ENCODE measurements around the gene DLG2. TPM values are rescaled to one million over a fixed set of nuclear protein-coding genes. Genes with fewer than 3 reads are reported as not detected.
A peak's percentile ranks its signal among the peaks of the same experiment; 100 is the strongest.

The DLG2 gene
- total RNA-seq, 1 donor from 2014 or later = 0.26 TPM

DNA sequence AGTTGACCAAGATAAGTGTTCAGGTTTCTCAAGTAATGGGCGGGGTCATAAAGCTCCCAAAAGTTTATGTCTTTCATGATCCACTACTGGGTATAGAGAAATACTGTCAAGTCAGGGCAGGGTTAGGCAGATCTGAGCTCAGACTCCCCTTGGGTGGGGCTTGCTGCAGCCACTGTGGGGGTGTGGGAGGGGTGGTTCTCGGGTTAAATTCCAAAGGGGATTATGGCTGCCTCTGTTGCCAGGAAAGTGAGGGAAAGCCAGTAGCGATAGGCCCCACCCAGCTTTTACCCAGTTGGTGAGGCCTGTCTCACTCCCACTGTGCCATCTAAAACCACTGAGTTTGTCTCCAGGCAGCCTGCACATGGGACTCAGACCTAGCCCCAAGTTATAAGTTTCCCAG is 37.8 kb downstream of the DLG2 start:
- TF ChIP-seq, protein P1, sequence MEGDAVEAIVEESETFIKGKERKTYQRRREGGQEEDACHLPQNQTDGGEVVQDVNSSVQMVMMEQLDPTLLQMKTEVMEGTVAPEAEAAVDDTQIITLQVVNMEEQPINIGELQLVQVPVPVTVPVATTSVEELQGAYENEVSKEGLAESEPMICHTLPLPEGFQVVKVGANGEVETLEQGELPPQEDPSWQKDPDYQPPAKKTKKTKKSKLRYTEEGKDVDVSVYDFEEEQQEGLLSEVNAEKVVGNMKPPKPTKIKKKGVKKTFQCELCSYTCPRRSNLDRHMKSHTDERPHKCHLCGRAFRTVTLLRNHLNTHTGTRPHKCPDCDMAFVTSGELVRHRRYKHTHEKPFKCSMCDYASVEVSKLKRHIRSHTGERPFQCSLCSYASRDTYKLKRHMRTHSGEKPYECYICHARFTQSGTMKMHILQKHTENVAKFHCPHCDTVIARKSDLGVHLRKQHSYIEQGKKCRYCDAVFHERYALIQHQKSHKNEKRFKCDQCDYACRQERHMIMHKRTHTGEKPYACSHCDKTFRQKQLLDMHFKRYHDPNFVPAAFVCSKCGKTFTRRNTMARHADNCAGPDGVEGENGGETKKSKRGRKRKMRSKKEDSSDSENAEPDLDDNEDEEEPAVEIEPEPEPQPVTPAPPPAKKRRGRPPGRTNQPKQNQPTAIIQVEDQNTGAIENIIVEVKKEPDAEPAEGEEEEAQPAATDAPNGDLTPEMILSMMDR (IDR thresholded peaks at IDR 0.05; ENCODE audit: insufficient read depth, low read length, severe bottlenecking) = no peak
- Histone ChIP-seq H3K27me3 (ENCODE audit: control insufficient read depth, insufficient read depth, low read length) (no peaks in the 10 kb centered on the region), H3K36me3 (ENCODE audit: control insufficient read depth, insufficient read depth, low read length) (no peaks in the 10 kb centered on the region), H3K4me3 (ENCODE audit: low read depth, low read length) (no peak overlapping the region)
- DNase-seq (ENCODE audit: low read depth) (peak; percentile 12), FAIRE-seq (no peak)

DNA sequence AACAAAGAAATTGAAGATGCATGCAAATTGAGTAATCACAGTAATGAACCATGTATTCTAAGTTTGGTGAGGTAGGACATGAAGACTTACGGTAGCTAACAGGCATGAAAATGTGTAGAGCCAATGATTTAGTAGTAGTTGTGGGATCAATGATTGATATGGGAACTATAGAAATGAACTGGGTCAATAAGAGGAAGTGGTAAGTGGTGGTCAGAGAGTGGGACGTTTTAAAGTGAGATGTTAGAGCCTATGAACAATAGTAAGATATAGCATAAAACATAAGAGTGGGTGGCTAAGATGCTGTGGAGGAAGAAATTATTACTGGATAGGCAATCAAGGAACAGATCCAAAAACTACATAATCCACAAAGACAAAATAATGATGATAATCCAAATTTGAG is 45.0 kb downstream of the DLG2 start:
- no peak overlapping the region for H3K4me3 ChIP-seq (ENCODE audit: low read depth, low read length)
- FAIRE-seq (no peak), DNase-seq (ENCODE audit: low read depth) (no peak)
- no peaks in the 10 kb centered on the region for H3K27me3 ChIP-seq (ENCODE audit: control insufficient read depth, insufficient read depth, low read length)
- TF ChIP-seq, protein P1 (IDR thresholded peaks at IDR 0.05; ENCODE audit: insufficient read depth, low read length, severe bottlenecking) = no peak
- H3K36me3 ChIP-seq (ENCODE audit: control insufficient read depth, insufficient read depth, low read length) = no peaks in the 10 kb centered on the region

DNA sequence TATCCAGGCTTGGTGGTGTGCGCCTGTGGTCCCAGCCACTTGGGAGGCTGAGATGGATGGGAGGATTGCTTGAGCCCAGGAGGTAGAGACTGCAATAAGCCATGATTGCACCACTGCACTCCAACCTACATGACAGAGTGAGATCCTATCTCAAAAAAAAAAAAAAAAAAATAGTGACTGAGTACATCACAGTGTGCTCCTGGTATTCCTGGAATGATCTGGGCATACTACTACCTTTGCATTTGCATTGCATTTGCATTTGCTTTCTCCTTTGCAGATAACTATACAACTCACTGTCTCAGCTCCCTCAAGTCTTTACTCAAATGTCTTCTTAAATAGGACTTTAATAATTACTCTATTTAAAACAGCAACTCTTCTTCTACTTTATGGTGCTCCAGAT is 51.8 kb downstream of the DLG2 start:
- H3K36me3 ChIP-seq (ENCODE audit: control insufficient read depth, insufficient read depth, low read length) = no peaks in the 10 kb centered on the region
- FAIRE-seq = no peak
- no peaks in the 10 kb centered on the region for H3K27me3 ChIP-seq (ENCODE audit: control insufficient read depth, insufficient read depth, low read length)
- no peak for DNase-seq (ENCODE audit: low read depth)
- no peak overlapping the region for H3K4me3 ChIP-seq (ENCODE audit: low read depth, low read length)
- TF ChIP-seq, protein P1 (IDR thresholded peaks at IDR 0.05; ENCODE audit: insufficient read depth, low read length, severe bottlenecking) = no peak

DNA sequence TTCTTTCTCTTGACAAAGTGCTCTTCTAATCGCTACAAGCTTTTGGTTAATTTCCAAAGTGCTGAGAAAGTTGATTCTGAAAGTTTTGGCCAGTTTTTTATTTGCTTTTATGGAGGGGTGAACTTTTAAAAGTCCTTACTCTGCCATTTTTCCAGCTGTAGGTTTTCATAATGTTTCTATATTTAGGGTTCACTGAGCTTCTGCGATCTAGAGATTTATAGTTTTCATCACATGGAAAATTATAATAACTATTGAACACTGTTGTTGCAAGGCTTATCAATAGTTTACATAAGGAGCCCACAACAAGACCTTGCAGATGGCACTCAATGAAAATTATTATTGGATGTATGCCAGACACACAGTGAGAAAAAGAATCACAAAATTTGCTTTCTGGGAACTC is 55.1 kb downstream of the DLG2 start:
- Histone ChIP-seq H3K36me3 (ENCODE audit: control insufficient read depth, insufficient read depth, low read length) (no peaks in the 10 kb centered on the region), H3K4me3 (ENCODE audit: low read depth, low read length) (no peak overlapping the region), H3K27me3 (ENCODE audit: control insufficient read depth, insufficient read depth, low read length) (no peaks in the 10 kb centered on the region)
- FAIRE-seq (no peak), DNase-seq (ENCODE audit: low read depth) (no peak)
- TF ChIP-seq, protein P1 (IDR thresholded peaks at IDR 0.05; ENCODE audit: insufficient read depth, low read length, severe bottlenecking) = no peak

DNA sequence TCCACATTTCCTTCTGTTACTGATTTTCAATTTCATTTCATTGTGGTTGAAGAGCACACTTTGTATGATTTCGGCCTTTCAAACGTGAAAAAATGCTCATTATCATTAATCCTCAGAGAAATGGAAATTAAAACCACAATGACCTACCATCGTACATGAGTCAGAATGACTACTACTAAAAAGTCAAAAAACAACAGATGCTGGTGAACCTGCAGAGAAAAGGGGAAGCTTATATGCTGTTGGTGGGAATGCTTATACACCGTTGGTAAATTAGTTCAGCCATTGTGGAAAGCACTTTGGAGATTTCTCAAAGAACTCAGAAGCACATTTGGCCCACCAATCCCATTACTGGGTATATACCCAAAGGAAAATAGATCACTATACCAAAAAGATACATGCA is 57.6 kb downstream of the DLG2 start:
- no peaks in the 10 kb centered on the region for H3K27me3 ChIP-seq (ENCODE audit: control insufficient read depth, insufficient read depth, low read length)
- FAIRE-seq (no peak), DNase-seq (ENCODE audit: low read depth) (no peak)
- H3K4me3 ChIP-seq (ENCODE audit: low read depth, low read length) = no peak overlapping the region
- TF ChIP-seq, protein P1 (IDR thresholded peaks at IDR 0.05; ENCODE audit: insufficient read depth, low read length, severe bottlenecking) = no peak
- H3K36me3 ChIP-seq (ENCODE audit: control insufficient read depth, insufficient read depth, low read length) = no peaks in the 10 kb centered on the region

DNA sequence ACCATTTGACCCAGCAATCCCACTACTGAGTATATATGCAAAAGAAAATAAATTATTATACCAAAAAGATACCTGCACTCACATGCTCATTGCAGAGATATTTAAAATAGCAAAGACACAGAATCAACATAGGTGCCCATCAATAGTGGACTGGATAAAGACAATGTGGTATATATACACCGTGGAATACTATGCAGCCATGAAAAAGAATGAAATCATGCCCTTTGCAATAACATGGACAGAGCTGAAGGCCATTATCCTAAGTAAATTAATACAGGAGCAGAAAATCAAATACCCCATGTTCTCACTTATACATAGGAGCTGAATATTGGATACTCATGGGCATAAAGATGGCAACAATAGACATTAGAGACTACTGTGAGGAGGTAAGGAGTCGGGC is 68.7 kb downstream of the DLG2 start:
- DNase-seq (ENCODE audit: low read depth) (no peak), FAIRE-seq (no peak)
- TF ChIP-seq, protein P1 (IDR thresholded peaks at IDR 0.05; ENCODE audit: insufficient read depth, low read length, severe bottlenecking) = no peak
- H3K36me3 ChIP-seq (ENCODE audit: control insufficient read depth, insufficient read depth, low read length) = no peaks in the 10 kb centered on the region
- H3K4me3 ChIP-seq (ENCODE audit: low read depth, low read length) = no peak overlapping the region
- H3K27me3 ChIP-seq (ENCODE audit: control insufficient read depth, insufficient read depth, low read length) = no peaks in the 10 kb centered on the region

Measured in bronchial epithelial cell (primary cell).